GM12878 (cell line): ENCODE data around the gene RMDN3. TPM values are rescaled to one million over a fixed set of nuclear protein-coding genes. Genes with fewer than 3 reads are reported as not detected.

Experiments
- ATAC-seq: fragments of 200-7000 bp; cut with Tn5 transposase; 3 replicates; pipeline ENCODE4 v1.9.1; 2020; ENCODE audit warnings: mild to moderate bottlenecking, moderate library complexity
- BruUV-seq: library from RNA; stranded (reverse); fragments of 400-500 nt; replicated peaks from 2 replicates; lab custom pipeline; 2021; lab: Mats Ljungman, UMichigan
- CTCF ChIA-PET: fragments of 300-600 bp; sonication (Branson Sonifier 250); formaldehyde crosslinking; extraction: SDS; loops from one replicate; lab custom pipeline; 2021; ENCODE audit warnings: inconsistent platforms; lab: Yijun Ruan, JAX
- POLR2A ChIA-PET: fragments of 350-600 bp; formaldehyde crosslinking; extraction: SDS; loops from one replicate; lab custom pipeline; 2021; ENCODE audit warnings: inconsistent platforms; lab: Charles Lee
- RAD21 ChIA-PET: fragments of 300-600 bp; sonication (Branson Sonifier 250); formaldehyde crosslinking; loops from one replicate; lab custom pipeline; 2023; ENCODE audit warnings: antibody characterized with exemption; ENCODE audit not compliant: unreplicated experiment; lab: Charles Lee
- SMC1A ChIA-PET: fragments of 300-600 bp; sonication (Branson Sonifier 250); formaldehyde crosslinking; loops from one replicate; lab custom pipeline; 2023; ENCODE audit not compliant: unreplicated experiment, uncharacterized antibody; lab: Charles Lee
- DNase-seq: peaks from one replicate; pipeline ENCODE4 v3.0.0-alpha.2; 2011; ENCODE audit warnings: low read depth, low spot score
- FAIRE-seq: peaks from 3 replicates; lab custom pipeline; 2011; peaks lifted over from hg19 to GRCh38; lab: Jason Lieb, UNC
- H2AFZ ChIP-seq: 2 replicates; pipeline ENCODE4 v1.6.0; 2011; ENCODE audit warnings: low read depth, low read length, control low read depth; ENCODE audit not compliant: control insufficient read depth
- H3K27ac ChIP-seq: 2 replicates; pipeline ENCODE4 v1.5.1; 2011; ENCODE audit warnings: control low read depth; ENCODE audit not compliant: control insufficient read depth, insufficient read depth
- H3K27me3 ChIP-seq, 2 experiments: replicated peaks in 1 of 2; 2 replicates each; pipeline versions ENCODE4 v1.6.0 to v1.6.1; 2011; ENCODE audit warnings: low read length in 1 of 2; ENCODE audit not compliant: control insufficient read depth in 2 of 2, insufficient read depth in 2 of 2
- H3K36me3 ChIP-seq, 2 experiments: 2 replicates each; pipeline ENCODE4 v1.5.1; 2011; ENCODE audit warnings: low read length in 1 of 2; ENCODE audit not compliant: control insufficient read depth in 2 of 2, insufficient read depth in 2 of 2
- H3K4me1 ChIP-seq: 2 replicates; pipeline ENCODE4 v1.6.1; 2011; ENCODE audit warnings: mild to moderate bottlenecking, low read length, moderate library complexity, mixed read lengths; ENCODE audit not compliant: control insufficient read depth, insufficient read depth
- H3K4me2 ChIP-seq: 2 replicates; pipeline ENCODE4 v1.6.0; 2011; ENCODE audit warnings: control low read depth; ENCODE audit not compliant: control insufficient read depth, insufficient read depth
- H3K4me3 ChIP-seq: fragments of 200-600 bp; sonication (generic); 2 replicates; pipeline ENCODE4 v1.5.1; 2016
- H3K79me2 ChIP-seq: 2 replicates; pipeline ENCODE4 v1.6.0; 2011; ENCODE audit warnings: low read length; ENCODE audit not compliant: control insufficient read depth, insufficient read depth
- H3K9ac ChIP-seq: 2 replicates; pipeline ENCODE4 v1.8.0; 2011; ENCODE audit warnings: low read length, control low read depth, mixed read lengths; ENCODE audit not compliant: control insufficient read depth, insufficient read depth
- H3K9me3 ChIP-seq: replicated peaks from 3 replicates; pipeline ENCODE4 v1.5.1; 2011; ENCODE audit warnings: mild to moderate bottlenecking, low read length; ENCODE audit not compliant: control insufficient read depth, insufficient read depth
- H4K20me1 ChIP-seq: 2 replicates; pipeline ENCODE4 v1.6.0; 2011; ENCODE audit not compliant: control insufficient read depth, insufficient read depth
- EP300 ChIP-seq, 2 experiments: fragments of 150-350 bp in 1 of 2; IDR thresholded peaks; 2 replicates each; pipeline ENCODE4 v1.6.1; 2011 to 2012; ENCODE audit warnings: low read depth in 2 of 2, low read length in 2 of 2, borderline replicate concordance in 1 of 2, improper control_type of control experiment in 1 of 2, inconsistent platforms in 1 of 2; ENCODE audit not compliant: control insufficient read depth in 1 of 2
- MTA3 ChIP-seq: IDR thresholded peaks from 2 replicates; pipeline ENCODE4 v1.6.1; 2012; ENCODE audit warnings: low read length, inconsistent platforms, borderline replicate concordance
- PAX5 ChIP-seq: IDR thresholded peaks from 2 replicates; pipeline ENCODE4 v1.6.1; 2011; ENCODE audit warnings: low read depth, low read length, borderline replicate concordance
- SPI1 ChIP-seq: IDR thresholded peaks from 2 replicates; pipeline ENCODE4 v1.6.1; 2011; ENCODE audit warnings: low read depth, mild to moderate bottlenecking, low read length, moderate library complexity, borderline replicate concordance; ENCODE audit not compliant: insufficient read depth
- TCF3 ChIP-seq: IDR thresholded peaks from 2 replicates; pipeline ENCODE4 v1.6.1; 2012; ENCODE audit warnings: low read depth, mild to moderate bottlenecking, low read length, borderline replicate concordance; ENCODE audit not compliant: insufficient read depth
- WGBS: methylation state at CpG from one replicate; pipeline ENCODE4 v1.1.6; 2016; ENCODE audit warnings: low lambda C conversion rate; ENCODE audit not compliant: insufficient replicate concordance, insufficient coverage; ENCODE audit errors: missing lambda C conversion rate; 5-methylcytosine and 5-hydroxymethylcytosine counted together
- in situ Hi-C: fragments of 300-500 bp; cut with MboI; formaldehyde crosslinking; loops from 9 replicates; pipeline ENCODE4 v1.14.3; 2018; ENCODE audit warnings: mixed read lengths
- intact Hi-C: fragments of 100-400 bp; cut with micrococcal nuclease; formaldehyde crosslinking; loops from one replicate; pipeline ENCODE4 v1.14.2; 2022; ENCODE audit not compliant: unreplicated experiment
- polyA plus RNA-seq, 11 experiments: library from polyadenylated mRNA; depleted of rRNA in 4 of 11; unstranded in 6 of 11; stranded (reverse) in 5 of 11; fragments of >200 nt; fragmentation: Nextera tagmentation in 4 of 11; fragmentation: Illumina TruSeq in 1 of 11; extraction: Ambion mirVana in 4 of 11; extraction: Trizol in 1 of 11; gene quantifications; 1 replicate in 1 of 11; 2 replicates in 10 of 11; pipeline versions ENCODE4 v1.2.1 to v1.2.3, GENCODE V29; 2011 to 2016; ENCODE audit warnings: inconsistent platforms in 2 of 11, missing spikeins in 2 of 11, low read depth in 1 of 11
- total RNA-seq, 4 experiments: library from RNA; depleted of rRNA in 3 of 4; stranded (reverse); fragments of >200 nt in 3 of 4; fragmentation: Illumina TruSeq in 1 of 4; extraction: Trizol in 1 of 4; gene quantifications; 2 replicates each; pipeline versions ENCODE4 v1.2.1 to v1.2.3, GENCODE V29; 2013 to 2021
- TF ChIP-seq, protein P1 (sequence below): IDR thresholded peaks from 2 replicates; pipeline ENCODE4 v1.6.1; 2011; ENCODE audit warnings: low read depth, mild to moderate bottlenecking, low read length, moderate library complexity, borderline replicate concordance; ENCODE audit errors: extremely low read depth

RMDN3 gene
- total and polyA plus RNA-seq, 10 of the 15 experiments (the other 5 are each of a cell fraction or from before 2014, with no cell fraction given): 5.7 to 44.4 (median 20.3) TPM

DNA sequence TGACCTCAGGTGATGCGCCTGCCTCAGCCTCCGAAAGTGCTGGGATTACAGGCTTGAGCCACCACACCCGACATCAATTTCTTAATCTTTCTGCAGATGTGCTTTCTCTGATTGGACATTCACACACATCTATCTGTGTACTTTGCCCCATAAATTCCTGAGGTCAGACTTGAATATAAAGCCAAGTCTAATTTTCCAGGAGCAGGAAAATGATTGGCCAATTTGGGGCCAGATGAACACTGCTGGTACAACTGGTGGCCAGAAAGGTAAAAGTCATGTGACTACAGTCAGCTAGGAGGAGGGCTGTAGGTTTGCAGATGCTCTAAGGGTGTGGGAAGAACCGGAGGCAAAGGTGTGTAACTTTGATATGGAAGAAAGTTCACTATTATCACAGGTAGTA is 63.3 kb downstream of the RMDN3 start:
- BruUV-seq: no TSS peak
- intact Hi-C loops: no loop called here
- H3K79me2 ChIP-seq: peaks cover 18% of the 10 kb centered on the region
- ChIA-PET RAD21 (no interaction called here), POLR2A (interaction anchor here (0.6 kb wide), 1 partner anchor 21 kb away, joined by 3 read pairs; no protein-coding TSS in a partner anchor), CTCF (interaction anchor here (0.6 to 1.5 kb wide), 2 partner anchors 11 to 49 kb away, joined by 3 to 4 read pairs; no protein-coding TSS in a partner anchor), SMC1A (no interaction called here)
- no peak overlapping the region for H2AFZ ChIP-seq
- no peak overlapping the region for H3K4me3 ChIP-seq
- no peaks in the 10 kb centered on the region for H3K9me3 ChIP-seq
- H3K27me3 ChIP-seq: no peaks in the 10 kb centered on the region
- no peak for ATAC-seq
- TF ChIP-seq, protein P1, sequence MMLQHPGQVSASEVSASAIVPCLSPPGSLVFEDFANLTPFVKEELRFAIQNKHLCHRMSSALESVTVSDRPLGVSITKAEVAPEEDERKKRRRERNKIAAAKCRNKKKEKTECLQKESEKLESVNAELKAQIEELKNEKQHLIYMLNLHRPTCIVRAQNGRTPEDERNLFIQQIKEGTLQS: no peak
- TF ChIP-seq TCF3 (no peak), MTA3 (no peak), EP300 (IDR thresholded peaks at IDR 0.05; ENCODE audit: borderline replicate concordance in 1 of 2, control insufficient read depth in 1 of 2, low read depth in 2 of 2, low read length in 2 of 2) (no peak), PAX5 (no peak), SPI1 (no peak)
- no peak overlapping the region for H3K4me2 ChIP-seq
- 0 out of 4 replicates have a peak, but pooled peaks cover 0 to 3% of the 10 kb centered on the region in 2 experiments for H3K36me3 ChIP-seq
- in situ Hi-C loops: no loop called here
- H3K9ac ChIP-seq: no peak overlapping the region
- no peaks in the 10 kb centered on the region; the same call in none of the 2 replicates for H3K4me1 ChIP-seq
- no peak overlapping the region for H3K27ac ChIP-seq
- H4K20me1 ChIP-seq: no peaks in the 10 kb centered on the region
- FAIRE-seq: no peak
- no peak for DNase-seq
- 100% methylated on average over 4 of the region's 4 CpGs for WGBS
